NOMO-1 treated with DMSO at 0.1 percent for 48 hours (cell line): Measurements from ENCODE around the gene LY6G6C.

ENCODE experiments used
- DNase-seq: peaks from one replicate; lab custom pipeline; 2025; ENCODE audit not compliant: unreplicated experiment; lab: John Stamatoyannopoulos, UW

LY6G6C gene

GRCh38 chr6:31721351-31722020 is at the start of gene LY6G6C:
TSS of gene LY6G6C (minus strand) at chr6:31721746. CDS start at chr6:31721679, 67 bp downstream.
- no peak for DNase-seq

DNA sequence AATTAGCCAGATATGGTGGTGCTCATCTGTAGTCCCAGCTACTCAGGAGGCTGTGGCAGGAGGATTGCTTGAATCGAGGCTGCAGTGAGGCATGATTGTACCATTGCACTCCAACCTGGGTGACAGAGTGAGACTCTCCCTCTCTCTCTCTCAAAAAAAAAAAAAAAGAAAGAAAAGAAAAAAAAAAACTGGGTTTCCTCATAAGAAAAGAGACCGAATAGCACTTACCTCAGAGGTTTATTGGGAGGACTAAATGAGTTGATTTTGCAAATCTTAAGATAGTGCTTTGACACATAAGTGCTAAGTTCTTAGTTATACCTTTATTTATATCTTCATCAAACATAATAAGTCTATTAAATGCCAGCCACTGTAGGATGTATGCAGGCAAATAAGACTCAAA is 49.3 kb upstream of the LY6G6C start:
- DNase-seq = no peak

GRCh38 chr6:31769684-31770371 is 48.3 kb upstream of the LY6G6C start:
- peak; percentile 77 for DNase-seq

DNA sequence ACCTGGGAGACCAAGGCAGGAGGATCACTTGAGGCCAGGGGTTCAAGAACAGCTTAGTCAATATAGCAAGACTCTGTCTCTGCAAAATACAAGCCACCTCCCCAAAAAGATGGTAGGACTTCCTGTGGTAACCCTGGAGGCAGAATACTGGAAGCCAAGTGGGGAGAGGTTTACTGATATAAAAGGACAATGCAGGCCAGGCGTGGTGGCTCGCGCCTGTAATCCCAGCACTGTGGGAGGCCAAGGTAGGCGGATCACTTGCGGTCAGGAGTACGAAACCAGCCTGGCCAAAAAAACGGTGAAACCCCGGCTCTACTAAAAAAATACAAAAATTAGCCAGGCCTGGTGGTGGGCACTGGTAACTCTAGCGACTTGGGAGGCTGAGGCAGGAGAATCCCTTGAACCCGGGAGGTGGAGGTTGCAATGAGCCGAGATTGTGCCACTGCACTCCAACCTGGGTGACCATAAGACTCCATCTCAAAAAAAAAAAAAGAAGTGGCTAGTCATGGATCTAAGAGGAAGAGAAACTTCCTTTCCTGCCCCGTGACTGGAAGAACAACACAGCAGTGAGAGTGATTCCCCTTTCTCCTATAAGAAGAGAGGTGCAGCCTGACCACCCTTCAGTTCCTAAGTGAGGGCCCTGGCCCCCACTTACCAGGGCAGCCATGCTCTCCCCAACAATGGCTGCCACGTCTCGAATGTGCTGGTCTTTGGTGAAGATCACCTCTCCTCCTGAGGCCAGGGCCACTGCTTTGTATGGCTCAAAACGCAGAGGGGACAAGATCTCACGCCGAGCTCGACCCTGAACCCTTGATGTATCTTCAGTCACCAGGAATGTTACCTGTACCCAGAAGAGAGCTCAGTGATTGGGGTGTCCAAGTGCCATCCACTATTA is 47.1 kb upstream of the LY6G6C start:
- DNase-seq = peak; percentile 65

- DNase-seq = no peak
These were observed 45.6 kb upstream of the LY6G6C start for GRCh38 chr6:31767096-31767645.

- DNase-seq = no peak
These were observed 44.6 kb upstream of the LY6G6C start for GRCh38 chr6:31765910-31766794.

GRCh38 chr6:31765559-31765909 is 44.0 kb upstream of the LY6G6C start:
- DNase-seq = no peak

- no peak for DNase-seq
These were observed 42.7 kb upstream of the LY6G6C start for GRCh38 chr6:31764198-31764597.

DNA sequence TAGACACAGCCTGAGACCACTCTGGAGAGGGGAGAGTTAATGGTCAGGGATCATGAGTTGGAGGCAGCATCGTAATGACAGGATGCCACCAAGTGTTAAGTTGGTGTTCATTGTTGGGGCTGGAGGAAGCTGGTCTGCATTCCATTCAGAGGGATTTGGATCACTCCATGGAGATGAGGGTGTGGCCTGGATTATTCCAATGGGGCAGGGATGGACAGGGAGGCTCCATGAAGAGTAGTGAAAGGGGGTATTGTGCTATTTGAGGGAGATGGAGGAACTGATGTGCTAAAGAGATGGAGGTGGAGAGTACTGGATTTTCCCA is 42.0 kb upstream of the LY6G6C start:
- DNase-seq = no peak

GRCh38 chr6:31762878-31763618 is 41.5 kb upstream of the LY6G6C start:
- DNase-seq = no peak

- DNase-seq = no peak
These were observed 40.8 kb upstream of the LY6G6C start, which contains the start of gene SAPCD1 for GRCh38 chr6:31762356-31762755. TSS of gene SAPCD1 (plus strand) at chr6:31762656. CDS start at chr6:31763055, 399 bp downstream.

DNA sequence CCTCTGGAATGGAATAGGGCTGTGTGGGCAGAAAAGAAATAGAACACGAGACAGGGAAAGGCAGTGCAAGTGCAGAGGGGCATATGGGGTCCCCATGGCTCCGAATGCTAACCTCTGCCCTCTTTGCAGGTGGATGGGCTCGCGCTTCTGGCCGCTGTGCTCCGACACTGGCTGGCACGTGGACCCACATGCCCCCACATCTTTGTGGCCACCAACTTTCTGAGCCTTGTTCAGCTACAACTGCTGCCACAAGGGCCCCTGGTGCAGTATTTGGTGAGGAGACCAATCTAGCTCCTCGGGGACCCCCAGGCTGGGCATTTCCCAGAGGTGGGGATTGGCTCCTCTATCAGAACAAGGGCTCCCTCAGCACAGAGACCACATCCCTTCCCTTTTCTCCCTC is 39.8 kb upstream of the LY6G6C start:
- DNase-seq = no peak

DNA sequence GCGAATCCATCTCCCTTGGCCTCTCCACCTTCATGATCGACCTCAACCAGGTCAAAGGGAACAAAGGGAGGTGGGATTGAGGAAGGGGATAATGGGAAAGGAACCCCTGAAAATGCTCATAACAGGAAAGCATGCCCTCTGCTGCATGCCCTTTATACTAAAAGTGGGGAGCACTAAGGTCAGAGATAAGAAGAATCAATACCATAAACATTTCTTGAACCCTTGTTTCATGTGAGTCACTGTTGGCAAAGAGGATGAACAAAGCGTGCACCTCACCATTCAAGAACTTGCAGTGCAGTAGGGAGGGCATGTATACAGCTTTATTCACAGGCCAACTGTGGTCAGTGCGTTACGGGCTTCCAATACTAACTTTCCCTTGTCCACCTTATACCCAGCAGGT is 39.2 kb upstream of the LY6G6C start:
- DNase-seq = no peak

DNA sequence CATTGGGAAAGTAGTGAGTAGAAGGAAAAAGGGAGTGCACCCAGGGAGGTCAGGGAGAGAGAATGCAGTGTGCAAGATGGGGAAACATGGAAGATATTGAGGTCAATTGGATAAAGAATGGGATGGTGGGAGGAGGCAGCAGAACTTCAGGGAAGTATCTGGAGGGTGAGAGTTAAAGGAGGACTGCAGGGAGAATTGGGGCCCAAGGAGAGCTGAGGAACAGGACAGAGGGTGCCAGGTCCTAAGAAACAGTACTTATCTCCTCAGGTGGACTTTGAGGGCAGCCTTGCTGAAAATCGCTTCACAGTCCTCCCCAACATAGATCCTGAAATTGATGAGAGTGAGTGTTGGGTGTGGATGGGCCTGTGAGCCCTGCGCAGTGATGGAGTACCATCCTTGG is 36.7 kb upstream of the LY6G6C start:
- DNase-seq = no peak

DNA sequence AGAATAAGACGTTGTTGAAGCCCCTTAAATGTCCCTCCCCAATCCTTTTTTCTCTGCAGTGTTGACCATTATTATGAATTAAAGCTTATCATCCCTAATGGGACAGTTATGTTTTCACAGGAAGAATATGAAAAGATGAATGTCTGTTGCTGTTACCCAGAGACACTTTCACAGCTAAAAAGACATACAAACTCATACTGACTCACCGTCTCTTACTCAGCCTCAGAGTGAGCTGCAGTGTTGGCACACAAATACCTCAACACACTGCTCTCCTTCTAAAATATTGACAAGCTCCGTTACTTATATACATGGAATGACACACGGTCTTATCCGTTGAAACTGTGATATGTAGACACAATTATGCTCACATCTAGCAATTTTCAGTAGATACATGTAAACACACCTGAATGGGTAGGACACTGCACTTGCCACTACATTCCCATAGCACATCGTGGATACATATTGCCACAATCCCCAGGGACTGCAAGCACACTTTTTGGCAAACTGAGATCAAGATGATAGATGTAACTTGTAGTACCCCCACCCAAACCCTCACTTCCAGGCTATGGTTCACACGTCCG is 31.3 kb upstream of the LY6G6C start:
- DNase-seq = no peak

DNA sequence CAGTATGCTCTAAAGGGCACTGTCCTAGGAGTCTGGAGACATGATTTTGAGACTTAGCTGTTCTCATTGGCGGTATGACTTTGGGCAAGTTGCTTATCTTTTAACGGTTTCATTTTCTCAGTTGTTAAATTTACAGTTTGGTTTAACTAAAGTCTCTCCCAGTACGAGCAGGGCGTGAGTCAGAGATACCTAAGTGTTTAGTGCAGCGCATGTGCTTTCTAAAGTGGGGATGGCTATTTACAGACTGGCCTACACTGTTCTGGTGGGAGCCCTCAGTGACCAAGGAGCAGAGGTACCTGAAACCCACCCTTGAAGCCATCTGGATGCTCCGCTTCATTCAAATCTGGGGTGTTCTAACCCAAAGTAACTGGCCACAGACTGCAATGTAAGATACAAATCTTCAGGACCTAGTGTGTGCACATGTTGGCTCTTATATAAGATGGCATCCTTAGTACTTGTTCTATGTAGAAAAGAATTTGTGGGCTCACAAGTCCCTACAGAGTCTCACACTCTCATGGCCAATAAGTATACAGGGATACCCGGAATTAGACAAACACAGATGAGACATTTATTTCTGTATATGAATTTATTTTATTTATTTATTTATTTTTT is 29.0 kb upstream of the LY6G6C start:
- DNase-seq = no peak

GRCh38 chr6:31749301-31750036 is 27.9 kb upstream of the LY6G6C start:
- no peak for DNase-seq

DNA sequence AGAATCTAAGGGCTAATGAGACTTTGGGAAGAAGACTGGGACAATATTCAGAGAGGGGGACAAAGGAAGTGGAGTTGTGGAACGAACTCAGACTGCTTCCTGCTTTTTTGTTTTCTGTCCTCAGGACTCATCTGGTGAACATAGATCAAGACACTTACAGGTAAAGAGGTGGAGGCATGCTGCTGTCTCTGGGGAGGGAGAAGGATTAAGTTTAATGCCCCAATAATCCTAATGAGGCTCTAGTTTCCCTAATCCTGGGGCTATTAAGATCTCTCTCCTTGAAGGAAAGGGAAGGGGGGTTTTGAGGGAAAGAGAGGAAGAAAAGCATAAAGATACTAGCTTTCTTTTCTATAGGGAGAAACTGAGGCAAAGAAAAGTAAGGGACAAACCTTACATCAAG is 22.9 kb upstream of the LY6G6C start:
- DNase-seq = no peak
